AG08395 (cell line): ENCODE results near the gene AADAT.
"Not testable (repeated sequence)": the region's sequence is repeated elsewhere in the genome, so short reads cannot be mapped to it uniquely, and the experiment has no call there.

ENCODE experiments used
- DNase-seq: peaks from one replicate; pipeline ENCODE4 v3.0.0; 2012; ENCODE audit warnings: mixed read lengths, low spot score

AADAT gene

DNA sequence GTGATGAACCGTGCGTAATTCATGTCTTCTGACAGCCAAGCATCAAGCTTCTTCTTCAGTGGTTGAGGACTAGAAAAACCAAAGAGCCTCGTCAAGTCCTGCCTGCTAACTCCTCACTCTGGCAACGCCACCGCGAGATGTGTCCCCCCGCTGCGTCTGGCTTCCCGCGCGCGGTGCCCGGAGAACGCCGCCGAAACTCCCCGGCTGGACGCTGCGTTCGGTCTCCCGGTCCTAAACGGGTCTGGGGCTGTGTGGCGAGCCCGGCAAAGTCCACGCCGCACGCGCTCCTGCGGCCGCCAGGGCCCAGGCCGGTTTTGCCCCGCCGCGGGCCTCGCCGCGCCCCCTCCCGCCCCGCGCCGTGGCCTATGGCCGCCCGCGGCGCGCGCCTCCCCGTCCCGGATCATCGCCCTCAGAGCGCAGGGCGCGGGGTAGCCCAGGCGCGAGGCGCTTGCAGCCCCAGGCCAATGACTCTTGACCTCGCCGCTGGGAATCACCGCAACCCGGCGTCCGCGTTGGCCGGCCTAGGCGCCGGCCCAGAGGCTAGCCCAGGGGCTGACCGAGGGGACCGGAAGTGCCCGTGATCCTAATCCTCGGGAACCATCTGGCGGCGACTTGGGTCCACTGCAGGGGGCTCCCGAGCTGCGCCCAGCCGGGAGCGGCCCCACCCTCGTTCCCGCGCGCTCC lies at the start of gene AADAT:
Gene AADAT (minus strand): TSS at position 289 of the 684 bp plus-strand sequence. CDS start 266 bp downstream, at position 23.
- peak; percentile 91 for DNase-seq

DNA sequence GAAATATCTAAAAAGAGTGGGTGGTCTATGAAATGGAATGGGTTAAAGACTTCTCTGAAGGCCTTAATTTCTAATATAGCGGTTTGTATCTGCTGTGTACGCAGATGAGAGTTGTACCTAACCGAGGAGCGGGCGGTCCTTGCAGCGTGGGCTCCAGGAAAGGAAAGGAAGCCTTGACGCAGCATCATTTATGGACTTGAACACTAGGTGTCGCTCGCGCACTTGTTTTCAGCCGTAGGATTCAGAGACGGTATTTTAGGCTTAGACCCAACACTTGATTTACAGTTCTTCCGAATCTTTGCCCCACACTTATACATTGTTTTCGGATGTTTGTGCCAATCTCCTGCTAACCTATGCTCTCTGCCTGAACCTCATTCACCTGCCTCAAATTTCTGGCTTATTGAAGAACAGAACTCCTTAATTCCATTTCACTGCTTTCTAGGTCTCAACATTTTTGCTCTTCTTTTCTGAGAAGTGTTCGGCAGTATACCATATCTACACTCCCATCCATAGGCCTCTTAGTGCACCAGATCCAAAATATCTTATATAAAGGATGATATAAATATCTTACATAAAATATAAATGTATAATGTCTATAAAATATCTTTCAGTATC lies 48.9 kb upstream of the AADAT start:
- DNase-seq = peak; percentile 77

DNA sequence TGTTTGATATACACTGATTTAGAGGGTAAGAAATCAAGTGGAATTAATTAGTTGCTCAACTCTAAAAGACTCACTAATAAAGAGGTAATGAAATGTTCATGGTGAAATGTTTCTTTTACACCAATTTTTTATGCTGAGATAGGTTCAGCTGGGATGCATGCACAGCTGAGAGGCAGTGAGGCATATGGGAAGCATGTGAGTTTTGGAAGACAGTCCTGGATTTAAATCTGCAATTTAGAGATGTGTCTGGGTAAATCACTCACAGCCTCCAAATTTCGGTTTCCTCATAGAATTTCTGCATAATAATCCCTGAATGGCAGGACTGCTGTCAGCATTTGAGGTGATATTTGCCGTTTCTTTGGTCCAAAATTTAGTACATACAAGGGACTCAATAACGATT lies 48.2 kb upstream of the AADAT start:
- DNase-seq = no peak

DNA sequence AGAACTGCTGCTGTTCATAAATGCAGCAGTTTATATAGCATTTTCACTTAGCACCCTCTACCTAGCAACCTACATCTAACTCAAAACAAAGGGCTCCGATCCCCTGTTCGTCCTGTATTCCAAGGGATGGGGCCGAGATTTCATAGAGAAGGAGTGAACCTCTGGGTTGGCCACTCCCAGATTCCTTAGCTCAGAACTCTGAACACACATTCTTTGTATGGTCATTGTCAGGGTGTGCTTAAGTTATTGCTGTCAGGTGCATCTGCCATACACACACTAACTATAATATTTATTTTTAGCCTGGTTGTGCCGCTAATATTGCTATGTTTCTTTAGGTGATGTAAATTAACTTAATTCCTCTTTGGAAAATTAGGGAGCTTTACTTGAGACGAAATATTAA lies 47.7 kb upstream of the AADAT start:
- DNase-seq = no peak

DNA sequence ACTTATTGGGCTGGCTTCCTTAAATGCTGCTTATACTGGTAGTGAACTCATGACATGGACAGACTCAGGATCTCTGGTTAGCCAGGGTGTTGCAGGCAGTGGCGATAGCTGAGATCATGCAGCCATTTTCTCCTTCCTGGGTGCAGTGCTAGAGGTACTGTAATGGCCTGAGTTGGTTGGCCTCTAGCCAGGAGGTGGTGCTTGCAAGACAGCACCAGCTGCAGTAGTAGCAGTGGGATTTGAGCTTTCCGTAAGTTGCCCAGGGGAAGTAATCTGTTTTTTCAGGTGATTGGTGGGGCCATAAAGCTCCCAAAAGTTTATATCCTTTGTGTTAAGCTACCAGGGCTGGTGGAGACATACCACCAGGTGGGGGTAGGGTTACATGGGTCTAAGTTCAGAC lies 45.1 kb upstream of the AADAT start:
- DNase-seq = no peak

DNA sequence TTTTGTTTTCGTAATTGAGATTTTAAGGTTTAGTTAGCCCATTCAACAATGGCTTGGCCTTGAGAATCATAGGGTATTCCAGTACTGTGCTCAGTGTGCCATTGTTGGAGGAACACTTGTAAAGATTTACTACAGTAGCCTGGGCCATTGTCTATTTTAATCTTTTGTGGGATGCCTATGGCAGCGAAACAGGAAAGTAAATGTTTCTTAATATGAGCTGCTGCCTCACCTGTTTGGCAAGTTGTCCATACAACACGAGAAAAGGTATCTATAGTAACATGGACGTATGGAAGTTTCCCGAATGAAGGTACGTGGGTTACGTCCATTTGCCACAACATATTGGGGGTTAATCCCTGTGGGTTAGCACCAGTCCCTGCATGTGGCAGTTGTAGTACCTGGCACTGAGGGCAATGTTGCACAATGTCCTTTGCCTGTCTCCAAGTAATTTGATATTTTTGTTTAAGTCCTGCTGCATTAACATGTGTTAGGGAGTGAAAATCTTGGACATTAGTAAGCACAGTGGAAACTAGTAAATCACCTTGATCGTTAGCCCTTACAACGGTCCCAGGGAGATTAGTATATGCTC lies 38.6 kb upstream of the AADAT start:
- no peak for DNase-seq

DNA sequence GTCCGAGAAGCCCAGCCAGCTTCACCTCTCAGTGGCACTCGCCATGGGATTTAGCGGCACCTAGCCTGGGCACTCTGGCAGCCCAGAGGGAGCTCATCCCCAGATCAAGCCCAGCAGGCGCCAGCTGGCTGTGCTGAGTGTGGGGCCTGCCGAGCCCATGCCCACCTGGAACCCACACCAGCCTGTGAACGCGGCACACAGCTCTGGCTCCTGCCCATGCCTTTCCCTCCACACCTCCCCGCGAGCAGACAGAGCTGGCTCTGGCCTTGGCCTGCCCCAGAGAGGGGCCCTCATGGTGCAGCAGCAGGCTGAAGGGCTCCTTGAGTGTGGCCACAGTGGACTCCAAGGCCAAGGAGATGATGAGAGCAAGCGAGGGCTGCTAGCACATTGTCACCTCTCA lies 38.0 kb upstream of the AADAT start:
- no peak for DNase-seq

DNA sequence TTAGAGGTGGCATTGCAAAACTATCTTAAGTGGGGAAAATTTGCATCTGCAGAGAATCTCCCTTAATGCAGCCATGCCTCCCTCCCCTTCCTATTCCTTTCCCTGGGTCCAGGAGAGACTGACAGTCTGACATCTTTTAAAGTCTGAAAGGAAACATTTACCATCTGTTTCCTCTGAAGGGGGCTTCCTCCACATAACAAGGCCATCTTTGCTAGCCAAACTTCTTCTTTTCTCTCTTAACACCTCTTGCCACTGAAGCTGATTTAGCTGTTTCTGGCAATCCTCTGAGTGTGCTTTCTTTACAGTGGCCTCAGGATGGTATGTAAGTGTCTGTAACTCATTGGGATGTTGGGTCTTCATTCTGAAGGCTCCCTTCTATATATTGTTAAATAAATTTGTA lies 34.6 kb upstream of the AADAT start:
- DNase-seq = no peak

DNA sequence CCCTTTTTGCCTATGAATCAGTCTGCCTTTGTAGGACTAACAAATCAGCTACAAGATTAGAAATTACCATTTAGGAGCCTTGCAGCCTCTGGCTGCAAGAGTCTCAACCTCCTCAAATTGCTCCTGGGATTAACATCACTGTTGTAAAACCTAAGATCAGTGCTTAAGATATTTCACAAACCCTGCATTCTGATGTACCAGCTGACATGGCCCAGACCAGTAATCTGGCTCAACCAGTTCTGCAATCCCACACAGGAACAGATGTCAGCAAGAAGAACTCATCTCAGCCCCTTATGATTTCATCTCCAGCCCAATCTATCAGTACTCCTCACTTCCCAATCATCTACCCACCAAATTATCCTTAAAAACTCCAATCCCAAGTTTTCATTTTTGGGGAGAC lies 32.5 kb upstream of the AADAT start:
- no peak for DNase-seq

DNA sequence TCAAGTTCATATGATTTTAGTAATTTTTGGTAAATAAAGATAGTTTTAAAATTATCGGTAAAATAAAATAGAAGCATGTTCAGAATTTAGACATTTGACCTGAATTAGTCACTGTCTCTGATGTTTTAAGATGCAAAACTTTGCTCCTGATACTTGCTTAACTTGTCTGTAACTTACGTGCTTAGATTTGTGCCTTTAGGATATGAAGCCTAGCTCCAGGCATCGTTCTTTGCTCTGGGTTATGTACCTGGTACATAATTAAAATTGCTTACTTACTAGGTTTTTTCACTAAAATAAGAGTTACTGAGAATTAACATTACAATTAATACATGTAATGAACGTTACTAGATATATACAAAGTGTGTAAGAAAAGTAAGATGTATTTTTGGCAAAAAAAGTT lies 24.9 kb upstream of the AADAT start:
- no peak for DNase-seq

DNA sequence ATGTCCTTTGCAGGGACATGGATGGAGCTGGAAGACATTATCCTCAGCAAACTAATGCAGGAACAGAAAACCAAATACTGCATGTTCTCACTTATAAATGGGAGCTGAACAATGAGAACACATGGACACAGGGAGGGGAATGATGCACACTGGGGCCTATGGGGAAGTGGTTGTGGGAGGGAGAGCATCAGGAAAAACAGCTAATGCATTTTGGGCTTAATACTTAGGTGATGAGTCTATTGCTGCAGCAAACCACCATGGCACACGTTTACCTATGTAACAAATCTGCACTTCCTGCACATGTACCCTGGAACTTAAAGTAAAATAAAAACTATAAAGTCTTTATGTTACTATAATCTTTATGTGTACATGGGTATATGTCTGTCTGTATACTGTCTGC lies 24.4 kb upstream of the AADAT start:
- DNase-seq = not testable (repeated sequence)

DNA sequence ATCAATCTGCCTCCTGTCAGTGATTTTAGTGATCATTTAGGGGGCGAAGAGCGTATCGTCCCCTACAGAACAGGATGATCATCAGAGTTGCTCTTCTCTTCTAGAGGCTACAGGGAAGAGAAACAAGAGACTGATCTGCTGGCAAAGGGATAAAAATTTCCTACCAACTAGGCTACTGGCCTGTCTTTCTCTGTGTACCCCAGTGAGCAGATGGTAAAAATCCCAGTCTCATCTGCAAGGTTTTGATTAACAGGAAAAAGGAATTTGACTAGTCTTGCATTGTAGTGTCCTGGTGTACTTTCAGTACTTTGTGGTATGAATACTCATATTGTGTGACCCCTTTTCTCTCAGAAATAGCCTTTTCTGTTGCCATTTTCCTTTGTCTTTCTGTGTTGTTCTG lies 21.8 kb upstream of the AADAT start:
- no peak for DNase-seq

DNA sequence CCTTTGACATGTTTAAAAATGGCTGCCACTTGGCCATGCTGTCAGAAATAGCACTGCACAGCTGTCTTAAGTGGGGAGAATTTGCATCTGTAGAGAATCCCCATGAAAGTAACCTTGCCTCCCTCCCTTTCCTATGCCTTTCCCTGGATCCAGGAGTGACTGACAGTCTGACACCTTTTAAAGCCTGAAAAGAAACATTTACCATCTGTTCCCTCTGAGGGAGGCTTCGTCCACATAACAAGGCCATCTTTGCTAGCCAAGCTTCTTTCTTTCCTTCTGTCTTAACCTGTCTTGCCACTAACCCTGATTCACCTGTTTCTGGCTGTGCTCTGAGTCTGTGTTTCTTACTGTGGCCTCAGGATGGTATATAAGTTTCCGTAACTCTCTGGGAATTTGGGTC lies 21.3 kb upstream of the AADAT start:
- DNase-seq = no peak

DNA sequence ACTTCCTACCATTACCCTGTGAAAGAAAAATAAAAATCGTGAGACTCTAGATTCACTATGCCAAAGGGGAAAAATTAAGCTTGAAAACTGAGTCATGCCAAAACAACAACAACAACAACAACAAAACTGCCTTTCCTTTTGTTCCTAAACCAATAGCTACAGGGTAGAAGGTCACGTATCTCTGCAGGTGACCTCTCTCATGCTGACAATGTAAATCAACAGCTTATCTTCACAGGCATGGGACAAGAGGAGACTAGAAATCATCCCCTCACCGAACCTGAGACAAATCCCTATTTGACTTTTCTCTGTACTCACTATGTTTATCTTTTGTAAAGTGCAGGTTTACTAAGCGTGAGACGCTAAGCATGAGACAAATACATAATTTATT lies 20.5 kb upstream of the AADAT start:
- no peak for DNase-seq

DNA sequence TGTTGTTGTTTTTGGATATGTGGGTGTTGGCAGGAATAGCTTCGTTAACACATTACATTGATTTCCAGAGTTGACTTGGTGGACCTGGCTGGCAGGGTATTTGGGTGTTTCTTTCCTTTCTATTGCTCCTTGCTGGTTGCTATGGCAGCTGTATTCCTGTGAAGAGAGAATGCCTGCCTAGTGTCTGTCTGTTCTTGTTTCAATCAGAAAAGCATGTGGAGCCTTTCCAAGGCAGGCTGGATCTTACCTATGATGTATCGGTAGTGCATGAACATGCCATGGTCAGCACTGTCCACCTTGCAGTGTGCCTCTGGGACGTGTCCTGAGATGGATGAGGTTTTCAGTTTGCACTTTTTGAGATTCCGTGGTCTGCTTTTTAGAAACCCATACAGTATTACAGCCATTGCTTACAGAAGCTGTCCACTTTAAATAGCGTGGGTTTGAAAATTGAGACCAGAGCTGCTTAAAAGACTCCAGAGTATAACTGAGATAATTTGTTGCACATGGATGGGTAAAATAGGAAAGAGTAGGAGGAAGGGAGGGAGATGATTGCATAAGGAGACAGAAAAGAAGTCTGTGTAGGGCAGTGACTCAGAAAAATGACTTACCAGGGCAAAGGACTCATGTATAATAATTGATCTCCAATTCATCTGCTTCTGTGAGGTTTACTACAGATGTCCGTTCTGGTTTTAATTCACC lies 20.0 kb upstream of the AADAT start:
- peak; percentile 64 for DNase-seq

DNA sequence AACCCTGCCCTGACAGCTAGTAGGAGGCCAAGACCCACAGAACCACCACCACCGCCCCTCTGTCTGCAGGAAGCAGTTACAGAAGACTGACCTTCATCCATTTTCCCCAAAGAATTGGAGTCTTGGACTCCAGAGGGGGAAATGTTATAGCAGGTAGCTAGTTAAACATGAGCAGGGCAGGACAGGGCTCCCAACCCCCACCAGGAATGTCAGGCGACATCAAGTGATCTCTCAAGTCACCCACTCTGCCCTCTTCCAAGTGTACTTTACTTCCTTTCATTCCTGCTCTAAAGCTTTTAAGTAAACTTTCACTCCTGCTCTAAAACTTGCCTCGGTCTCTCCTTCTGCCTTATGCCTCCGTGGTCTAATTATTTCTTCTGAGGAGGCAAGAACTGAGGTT lies 17.1 kb upstream of the AADAT start:
- DNase-seq = no peak

DNA sequence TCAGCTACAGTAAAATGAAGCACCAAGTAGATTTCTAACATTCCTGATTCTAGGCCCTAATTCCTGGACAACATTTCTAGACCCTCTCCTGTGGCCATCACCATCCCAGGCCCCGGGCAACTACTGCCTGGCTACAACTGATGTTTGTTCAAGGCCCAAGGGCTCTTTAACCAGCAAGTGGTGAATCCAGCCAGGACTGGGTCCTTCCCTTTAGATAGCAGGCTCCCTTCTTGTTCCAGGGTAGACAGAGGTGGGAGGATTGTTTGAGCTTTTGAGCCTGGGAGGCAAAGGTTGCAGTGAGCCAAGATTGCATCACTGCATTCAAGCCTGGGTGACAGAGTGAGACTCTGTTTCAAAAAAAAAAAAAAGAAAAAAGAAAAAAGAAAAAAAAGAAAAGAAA lies 12.7 kb upstream of the AADAT start:
- DNase-seq = no peak

DNA sequence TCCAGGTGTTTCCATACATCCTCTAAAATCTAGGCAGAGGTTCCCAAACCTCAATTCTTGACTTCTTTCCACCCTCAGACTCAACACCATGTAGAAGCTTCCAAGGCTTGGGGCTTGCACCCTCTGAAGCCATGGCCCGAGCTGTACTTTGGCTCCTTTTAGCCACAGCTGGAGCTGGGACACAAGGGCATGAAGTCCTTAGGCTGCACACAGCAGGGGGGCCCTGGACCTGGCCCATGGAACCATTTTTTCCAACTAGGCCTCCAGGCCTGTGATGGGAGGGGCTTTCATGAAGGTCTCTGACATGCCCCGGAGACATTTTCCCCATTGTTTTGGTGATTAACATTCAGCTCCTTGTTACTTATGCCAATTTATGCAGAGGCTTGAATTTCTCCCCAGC lies 8.4 kb upstream of the AADAT start:
- DNase-seq = not testable (repeated sequence)

DNA sequence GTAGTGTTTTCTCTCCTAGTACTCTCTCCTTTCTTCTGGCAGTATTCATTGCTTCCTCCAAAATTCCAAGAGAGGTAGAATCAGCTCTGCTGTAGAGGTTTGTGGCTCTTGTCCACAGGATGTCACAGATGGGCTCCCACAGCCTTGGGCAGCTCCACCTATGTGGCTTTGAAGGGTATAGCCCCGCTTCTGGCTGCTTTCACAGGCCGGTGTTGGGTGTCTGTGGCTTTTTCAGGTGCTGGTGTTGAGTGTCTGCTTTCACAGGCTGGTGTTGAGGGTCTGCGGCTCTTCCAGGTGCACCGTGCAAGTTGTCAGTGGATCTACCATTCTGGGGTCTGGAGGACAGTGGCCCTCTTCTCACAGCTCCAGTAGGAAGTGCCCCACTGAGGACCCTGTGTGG lies 7.9 kb upstream of the AADAT start:
- DNase-seq = no peak

DNA sequence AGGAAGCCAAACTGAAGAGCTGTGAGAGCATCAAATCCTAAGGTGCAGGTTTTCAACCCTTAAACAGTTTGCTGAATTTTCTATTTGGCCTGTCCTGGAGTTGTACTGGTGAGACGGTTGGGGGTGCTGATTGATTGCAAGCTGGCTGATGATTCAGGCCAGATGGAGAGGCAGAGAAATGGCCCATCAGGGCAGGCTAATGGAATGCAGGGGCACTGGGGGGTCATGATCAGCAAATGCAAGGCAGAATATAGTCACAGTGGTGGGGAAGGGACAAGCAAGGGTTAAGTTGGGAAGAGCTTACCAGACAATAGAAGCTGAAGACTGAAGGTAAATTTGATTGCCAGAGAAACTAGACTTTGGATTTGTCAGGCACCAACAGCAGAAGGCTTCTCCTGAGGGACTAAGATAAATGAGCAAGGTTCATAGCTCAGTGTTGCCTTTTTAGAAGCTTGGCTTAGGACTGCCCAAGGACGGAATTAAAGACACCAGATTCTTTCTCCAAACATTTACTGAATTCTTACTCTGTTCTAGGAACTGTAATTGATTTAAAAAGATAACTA lies 4.3 kb upstream of the AADAT start:
- DNase-seq = no peak

DNA sequence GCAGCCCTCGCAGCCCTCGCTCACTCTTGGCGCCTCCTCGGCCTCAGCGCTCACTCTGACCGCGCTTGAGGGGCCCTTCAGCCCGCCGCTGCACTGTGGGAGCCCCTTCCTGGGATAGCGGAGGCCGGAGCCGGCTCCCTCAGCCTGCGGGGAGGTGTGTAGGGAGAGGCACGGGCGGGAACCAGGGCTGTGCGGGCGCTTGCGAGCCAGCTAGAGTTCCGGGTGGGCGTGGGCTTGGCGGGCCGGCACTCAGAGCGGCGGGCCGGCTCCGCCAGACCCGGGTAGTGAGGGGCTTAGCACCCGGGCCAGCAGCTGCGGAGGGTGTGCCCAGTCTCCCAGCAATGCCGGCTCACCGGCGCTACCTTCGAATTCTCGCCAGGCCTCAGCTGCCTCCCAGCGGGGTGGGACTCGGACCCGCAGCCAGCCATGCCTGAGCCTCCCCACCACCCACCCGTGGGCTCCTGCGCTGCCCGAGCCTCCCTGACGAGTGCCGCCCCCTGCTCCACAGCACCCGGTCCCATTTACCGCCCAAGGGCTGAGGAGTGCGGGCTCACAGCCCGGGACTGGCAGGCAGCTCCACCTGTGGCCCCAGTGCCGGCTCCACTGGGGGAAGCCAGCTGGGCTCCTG lies 1.4 kb upstream of the AADAT start:
- no peak for DNase-seq

DNA sequence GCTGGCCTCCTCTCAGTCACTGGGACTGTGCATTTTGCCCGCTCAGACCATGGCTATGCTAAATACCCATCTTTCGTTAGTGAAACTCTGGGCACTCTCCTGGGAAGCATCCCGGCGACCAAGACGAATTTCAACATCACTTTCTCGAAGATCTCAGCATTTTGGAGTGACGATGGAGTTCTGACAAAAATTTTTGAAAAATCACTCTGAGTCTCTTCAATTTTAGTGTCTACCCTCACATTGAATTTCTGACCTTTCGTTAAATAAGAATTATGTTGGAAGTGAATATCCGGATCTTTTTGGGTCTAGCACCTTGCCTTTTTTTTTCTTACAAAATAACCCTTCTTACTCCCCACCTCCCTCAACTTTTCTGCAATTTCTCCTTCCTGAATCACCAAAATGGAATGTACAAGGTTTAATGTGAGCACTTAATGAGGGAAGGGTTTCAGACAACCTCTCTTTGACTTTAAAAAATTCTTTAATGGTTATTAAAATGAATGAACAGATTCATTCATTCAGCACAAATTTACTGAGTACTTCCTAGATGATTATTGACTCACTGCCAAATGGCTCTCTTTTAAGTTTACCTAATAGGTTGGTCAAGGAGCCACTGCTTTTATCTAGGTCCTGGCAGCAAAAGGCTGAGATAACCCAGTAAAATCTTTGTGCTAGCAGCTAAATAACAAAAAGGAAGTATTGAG lies 746 bp upstream of the AADAT start:
- DNase-seq = no peak
